Retinal pigment epithelial cell (primary cell): ENCODE measurements around the gene TSPAN16.
A peak's percentile ranks its signal among the peaks of the same experiment; 100 is the strongest.

ENCODE experiments used
- DNase-seq: peaks from one replicate; pipeline ENCODE4 v3.0.0-alpha.2; 2010; ENCODE audit warnings: low read depth
- H3K4me3 ChIP-seq: 2 replicates; pipeline ENCODE4 v1.5.1; 2011; ENCODE audit warnings: mild to moderate bottlenecking, low read length, control low read depth, moderate library complexity
- CTCF ChIP-seq: conservative IDR thresholded peaks from 2 replicates; pipeline ENCODE4 v1.5.1; 2011; ENCODE audit warnings: low read depth, low read length, control low read depth, inconsistent platforms

TSPAN16 gene

GRCh38 chr19:11252665-11253355, 43.1 kb upstream of the TSPAN16 start:
- DNase-seq: no peak
- no peak overlapping the region for H3K4me3 ChIP-seq
- TF ChIP-seq CTCF: no peak

DNA sequence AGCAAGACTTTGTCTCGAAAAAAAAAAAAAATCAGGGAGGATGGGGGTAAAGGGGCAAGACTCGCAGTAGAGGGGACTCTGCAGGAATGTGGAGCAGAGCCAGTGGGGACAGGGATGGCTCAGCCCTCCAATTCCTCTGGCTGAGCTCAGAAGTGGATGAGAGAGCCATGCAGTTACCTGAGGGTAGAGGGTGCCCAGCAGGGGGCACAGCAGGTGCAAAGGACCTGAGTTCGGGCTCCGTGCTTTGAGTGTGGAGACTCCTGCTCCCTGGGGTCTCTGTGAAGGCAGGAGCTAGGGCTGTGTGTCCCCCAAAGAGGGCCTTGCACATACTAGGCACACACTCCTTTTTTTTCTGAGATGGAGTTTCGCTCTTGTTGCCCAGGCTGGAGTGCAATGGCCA, 41.3 kb upstream of the TSPAN16 start:
- peak; percentile 36 for TF ChIP-seq CTCF
- no peak overlapping the region for H3K4me3 ChIP-seq
- no peak for DNase-seq

- no peak for TF ChIP-seq CTCF
- no peak overlapping the region for H3K4me3 ChIP-seq
- DNase-seq: no peak
Measured at GRCh38 chr19:11256189-11256588, 39.8 kb upstream of the TSPAN16 start.

GRCh38 chr19:11257846-11258380, 38.0 kb upstream of the TSPAN16 start:
- no peak overlapping the region for H3K4me3 ChIP-seq
- TF ChIP-seq CTCF: no peak
- no peak for DNase-seq

- no peak for TF ChIP-seq CTCF
- H3K4me3 ChIP-seq: no peak overlapping the region
Measured at GRCh38 chr19:11260996-11261395, 35.0 kb upstream of the TSPAN16 start.

GRCh38 chr19:11261431-11261970, 34.5 kb upstream of the TSPAN16 start:
- TF ChIP-seq CTCF: no peak
- DNase-seq: no peak
- H3K4me3 ChIP-seq: peak overlapping the region; percentile 57

More at GRCh38 chr19:11260996-11261395, 35.0 kb upstream of the TSPAN16 start:
- DNase-seq: no peak
